Mesenchymal stem cell (in vitro differentiated cells and primary cell): ENCODE data around the gene MSTO1.

ENCODE experiments used
- DNase-seq: peaks from one replicate; pipeline ENCODE4 v3.0.0-alpha.2; 2013
- H2AFZ ChIP-seq: one replicate; pipeline ENCODE4 v1.6.1; 2013; ENCODE audit warnings: low read depth, mild to moderate bottlenecking, control low read depth, inconsistent platforms, low read length, moderate library complexity
- H2AK5ac ChIP-seq: 2 replicates; pipeline ENCODE4 v1.6.1; 2013; ENCODE audit warnings: low read length, moderate library complexity, mild to moderate bottlenecking, inconsistent platforms; ENCODE audit not compliant: severe bottlenecking
- H2BK120ac ChIP-seq: one replicate; pipeline ENCODE4 v1.6.1; 2013; ENCODE audit warnings: low read depth, mild to moderate bottlenecking, inconsistent platforms, low read length, moderate library complexity
- H2BK12ac ChIP-seq, 2 experiments: one replicate each; pipeline ENCODE4 v1.6.1; 2013; ENCODE audit warnings: inconsistent platforms in 2 of 2, low read length in 2 of 2, mild to moderate bottlenecking in 2 of 2, moderate library complexity in 2 of 2, control low read depth in 1 of 2
- H2BK15ac ChIP-seq: one replicate; pipeline ENCODE4 v1.6.1; 2013; ENCODE audit warnings: mild to moderate bottlenecking, low read depth, inconsistent platforms; ENCODE audit not compliant: poor library complexity, severe bottlenecking
- H2BK5ac ChIP-seq: 2 replicates; pipeline ENCODE4 v1.6.1; 2013; ENCODE audit warnings: low read depth, mild to moderate bottlenecking, low read length, control low read depth, inconsistent platforms; ENCODE audit not compliant: poor library complexity, severe bottlenecking
- H3K14ac ChIP-seq, 2 experiments: one replicate each; pipeline ENCODE4 v1.6.1; 2013; ENCODE audit warnings: inconsistent platforms in 2 of 2, low read length in 2 of 2, control low read depth in 1 of 2, mild to moderate bottlenecking in 1 of 2, moderate library complexity in 1 of 2
- H3K18ac ChIP-seq, 2 experiments: one replicate each; pipeline ENCODE4 v1.6.1; 2013; ENCODE audit warnings: inconsistent platforms in 2 of 2, low read length in 2 of 2, control low read depth in 1 of 2, low read depth in 1 of 2, mild to moderate bottlenecking in 1 of 2
- H3K23ac ChIP-seq, 2 experiments: one replicate each; pipeline ENCODE4 v1.6.1; 2013; ENCODE audit warnings: inconsistent platforms in 2 of 2, low read length in 2 of 2, mild to moderate bottlenecking in 2 of 2, moderate library complexity in 2 of 2, control low read depth in 1 of 2
- H3K27ac ChIP-seq: 2 replicates; pipeline ENCODE4 v1.5.1; 2013; ENCODE audit warnings: mild to moderate bottlenecking, moderate library complexity, low read length, control low read depth, inconsistent platforms; ENCODE audit not compliant: poor library complexity, severe bottlenecking
- H3K27me3 ChIP-seq, 2 experiments: 2 replicates each; pipeline versions ENCODE4 v1.6.1 to v1.7.0; 2013; ENCODE audit warnings: low read length in 2 of 2, mild to moderate bottlenecking in 2 of 2, moderate library complexity in 2 of 2, control low read depth in 1 of 2, inconsistent platforms in 1 of 2; ENCODE audit not compliant: control insufficient read depth in 1 of 2, insufficient read depth in 1 of 2
- H3K36me3 ChIP-seq, 2 experiments: 2 replicates each; pipeline versions ENCODE4 v1.6.1 to v1.7.0; 2013; ENCODE audit warnings: low read length in 2 of 2, control low read depth in 1 of 2, inconsistent platforms in 1 of 2, low read depth in 1 of 2, mild to moderate bottlenecking in 1 of 2; ENCODE audit not compliant: insufficient read depth in 2 of 2, control insufficient read depth in 1 of 2
- H3K4ac ChIP-seq, 2 experiments: one replicate each; pipeline ENCODE4 v1.6.1; 2013; ENCODE audit warnings: inconsistent platforms in 2 of 2, low read length in 2 of 2, mild to moderate bottlenecking in 2 of 2, moderate library complexity in 2 of 2, control low read depth in 1 of 2, low read depth in 1 of 2
- H3K4me1 ChIP-seq: 2 replicates; pipeline ENCODE4 v1.6.1; 2013; ENCODE audit warnings: low read depth, low read length, control low read depth; ENCODE audit not compliant: control insufficient read depth, insufficient read depth
- H3K4me2 ChIP-seq: 2 replicates; pipeline ENCODE4 v1.6.1; 2013; ENCODE audit warnings: low read length, mild to moderate bottlenecking, inconsistent platforms; ENCODE audit not compliant: poor library complexity, severe bottlenecking
- H3K4me3 ChIP-seq, 2 experiments: 2 replicates each; pipeline versions ENCODE4 v1.5.1 to v1.7.0; 2013; ENCODE audit warnings: low read length in 2 of 2, mild to moderate bottlenecking in 2 of 2, control low read depth in 1 of 2, low read depth in 1 of 2; ENCODE audit not compliant: insufficient read depth in 1 of 2
- H3K79me1 ChIP-seq: replicated peaks from 2 replicates; pipeline ENCODE4 v1.6.1; 2013; ENCODE audit warnings: mild to moderate bottlenecking, control low read depth, low read length, inconsistent platforms; ENCODE audit not compliant: poor library complexity, severe bottlenecking
- H3K9ac ChIP-seq: 2 replicates; pipeline ENCODE4 v1.7.0; 2013; ENCODE audit warnings: mild to moderate bottlenecking, low read length, moderate library complexity
- H3K9me3 ChIP-seq: 2 replicates; pipeline ENCODE4 v1.7.0; 2013; ENCODE audit warnings: mild to moderate bottlenecking, low read length; ENCODE audit not compliant: control insufficient read depth
- H4K8ac ChIP-seq: one replicate; pipeline ENCODE4 v1.6.1; 2013; ENCODE audit warnings: inconsistent platforms, mild to moderate bottlenecking, low read length, moderate library complexity
- H4K91ac ChIP-seq: one replicate; pipeline ENCODE4 v1.6.1; 2013; ENCODE audit warnings: mild to moderate bottlenecking, low read length, inconsistent platforms
- WGBS: methylation state at CpG from one replicate; pipeline ENCODE4 v1.1.7; 2013; ENCODE audit warnings: mixed read lengths; 5-methylcytosine and 5-hydroxymethylcytosine counted together

The MSTO1 gene

GRCh38 chr1:155649676-155650075 lies 39.7 kb downstream of the MSTO1 start:
- no peak for DNase-seq
- Histone ChIP-seq H4K91ac (no peak overlapping the region), H2BK5ac (no peak overlapping the region), H3K9ac (no peak overlapping the region), H2BK15ac (no peak overlapping the region), H3K27me3 (no peaks in the 10 kb centered on the region), H2BK120ac (no peak overlapping the region), H3K14ac (no peak overlapping the region), H2AFZ (no peak overlapping the region), H2AK5ac (no peak overlapping the region), H3K23ac (no peak overlapping the region), H2BK12ac (no peak overlapping the region), H3K18ac (no peak overlapping the region), H3K9me3 (no peaks in the 10 kb centered on the region), H3K4me1 (no peaks in the 10 kb centered on the region), H4K8ac (no peak overlapping the region), H3K36me3 (no peaks in the 10 kb centered on the region), H3K4ac (no peak overlapping the region), H3K4me2 (no peak overlapping the region), H3K79me1 (peaks cover 2% of the 10 kb centered on the region), H3K27ac (no peak overlapping the region), H3K4me3 (no peak overlapping the region)

GRCh38 chr1:155650231-155650757 lies 40.3 kb downstream of the MSTO1 start:
- Histone ChIP-seq H3K23ac (no peak overlapping the region), H3K9ac (no peak overlapping the region), H3K79me1 (no peaks in the 10 kb centered on the region), H2BK12ac (no peak overlapping the region), H3K4me3 (no peak overlapping the region), H2BK120ac (no peak overlapping the region), H2BK15ac (no peak overlapping the region), H2AK5ac (no peak overlapping the region), H3K4me1 (no peaks in the 10 kb centered on the region), H4K8ac (no peak overlapping the region), H4K91ac (no peak overlapping the region), H3K4ac (no peak overlapping the region), H3K9me3 (no peaks in the 10 kb centered on the region), H2AFZ (no peak overlapping the region), H2BK5ac (no peak overlapping the region), H3K36me3 (no peaks in the 10 kb centered on the region), H3K14ac (no peak overlapping the region), H3K18ac (no peak overlapping the region), H3K4me2 (no peak overlapping the region), H3K27me3 (no peaks in the 10 kb centered on the region), H3K27ac (no peak overlapping the region)
- 96% methylated on average over 7 of the region's 7 CpGs for WGBS
- no peak for DNase-seq

DNA sequence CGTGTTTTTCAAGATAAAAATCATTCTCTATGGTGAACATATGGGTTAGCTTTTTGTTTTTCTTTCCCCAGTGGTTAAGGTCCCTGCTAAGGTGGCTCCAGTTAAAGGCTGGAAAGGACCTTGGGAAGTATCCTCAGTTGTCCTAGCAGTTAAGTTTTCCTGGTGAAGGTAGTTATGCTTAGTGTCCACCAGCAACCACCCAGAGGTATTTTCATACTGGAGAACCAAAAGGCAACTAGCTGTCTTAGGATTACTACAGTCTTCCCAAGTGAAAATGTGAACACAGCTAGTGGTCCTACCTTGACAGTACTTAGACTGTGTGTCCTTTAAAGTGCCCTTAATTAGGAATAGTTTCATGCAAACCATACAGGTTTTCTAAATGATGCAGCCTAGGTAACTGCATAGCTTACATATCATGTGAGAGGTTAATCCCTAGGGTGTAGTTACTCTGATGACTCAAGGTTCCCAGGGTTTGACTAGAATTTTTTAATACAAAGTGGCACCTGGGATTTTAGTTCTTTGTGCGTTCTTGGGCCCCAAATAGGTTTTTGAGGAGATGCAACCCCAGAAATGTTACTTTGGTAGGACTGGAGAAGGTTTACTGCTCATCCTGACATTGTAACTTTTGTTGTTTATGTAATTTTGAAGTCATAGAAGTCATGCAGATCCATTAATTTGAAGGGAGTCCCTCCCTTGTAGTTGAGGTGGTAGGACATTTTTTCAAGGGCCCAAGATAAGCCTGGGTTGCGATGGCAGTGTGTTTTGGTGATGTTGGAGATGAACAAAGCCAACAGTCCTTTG lies 42.0 kb downstream of the MSTO1 start:
- no peak overlapping the region for H3K14ac ChIP-seq

GRCh38 chr1:155652951-155653350 lies 42.9 kb downstream of the MSTO1 start:
- H2BK15ac ChIP-seq, result no peak overlapping the region
- H2AK5ac ChIP-seq, result no peak overlapping the region
- no peak overlapping the region for H2BK120ac ChIP-seq
- H3K27ac ChIP-seq, result no peak overlapping the region
- no peaks in the 10 kb centered on the region for H3K36me3 ChIP-seq
- H3K23ac ChIP-seq, result no peak overlapping the region
- DNase-seq, result no peak
- H3K14ac ChIP-seq, result no peak overlapping the region
- WGBS, result 96% methylated on average over 3 of the region's 3 CpGs
- H3K9ac ChIP-seq, result no peak overlapping the region
- H4K91ac ChIP-seq, result no peak overlapping the region
- H3K18ac ChIP-seq, result no peak overlapping the region
- H4K8ac ChIP-seq, result no peak overlapping the region
- H2BK5ac ChIP-seq, result no peak overlapping the region
- no peak overlapping the region for H3K4me3 ChIP-seq
- H3K4ac ChIP-seq, result no peak overlapping the region
- no peak overlapping the region for H3K4me2 ChIP-seq
- H3K79me1 ChIP-seq, result no peaks in the 10 kb centered on the region
- H3K27me3 ChIP-seq, result no peaks in the 10 kb centered on the region
- H3K4me1 ChIP-seq, result no peaks in the 10 kb centered on the region
- no peak overlapping the region for H2BK12ac ChIP-seq
- H3K9me3 ChIP-seq, result no peaks in the 10 kb centered on the region
- H2AFZ ChIP-seq, result no peak overlapping the region

More for the DNA sequence above, 42.0 kb downstream of the MSTO1 start:
- Histone ChIP-seq H2AFZ (no peak overlapping the region), H3K79me1 (no peaks in the 10 kb centered on the region), H2BK5ac (no peak overlapping the region), H3K18ac (no peak overlapping the region), H4K8ac (no peak overlapping the region), H3K4ac (no peak overlapping the region), H3K9ac (peak overlapping the region; percentile 76), H2BK15ac (no peak overlapping the region), H3K36me3 (no peaks in the 10 kb centered on the region), H3K4me2 (no peak overlapping the region), H3K23ac (no peak overlapping the region), H2BK12ac (no peak overlapping the region), H3K27ac (no peak overlapping the region), H3K4me3 (peak overlapping the region in 1 of 2 experiments; percentile 57), H2AK5ac (no peak overlapping the region), H3K4me1 (no peaks in the 10 kb centered on the region), H4K91ac (no peak overlapping the region), H2BK120ac (no peak overlapping the region), H3K27me3 (no peaks in the 10 kb centered on the region), H3K9me3 (no peaks in the 10 kb centered on the region)
- WGBS, result 84% methylated on average over 3 of the region's 3 CpGs
- no peak for DNase-seq
